Measurements from ENCODE around the gene LSP1.

DNA sequence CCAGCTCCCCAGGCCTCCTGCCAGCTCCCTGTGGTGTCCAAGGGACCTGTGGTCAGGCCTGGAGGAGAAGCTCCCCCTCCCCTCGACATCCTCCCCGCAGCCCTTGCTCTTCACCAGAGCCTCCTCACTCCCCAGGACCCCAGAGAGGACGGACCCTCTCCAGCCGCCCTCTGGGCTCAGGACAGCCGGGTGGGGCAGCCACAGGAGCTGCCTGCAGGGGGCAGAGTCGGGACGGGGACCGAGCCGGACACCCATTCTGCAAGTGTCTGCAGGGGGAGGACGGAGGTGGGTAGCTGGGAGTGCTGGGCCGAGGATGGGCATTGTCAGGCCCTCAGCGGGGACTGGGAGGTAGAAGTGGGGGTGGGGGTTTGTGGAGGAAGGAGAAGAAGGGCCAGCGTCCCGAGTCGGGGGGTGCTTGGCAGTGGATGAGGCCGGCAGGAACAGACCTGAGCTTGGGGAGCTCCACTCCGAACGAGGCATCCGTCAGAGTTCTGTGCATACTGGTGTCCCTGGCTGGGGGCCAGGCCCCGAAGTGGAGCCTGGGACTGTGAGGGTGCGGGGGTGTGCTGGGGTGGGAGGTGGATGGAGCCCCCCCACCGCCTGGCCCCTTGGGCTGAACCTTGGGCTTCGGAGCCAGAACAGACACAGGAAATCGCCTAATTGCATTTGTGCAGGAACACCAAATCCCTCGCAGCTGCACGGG, 23.6 kb downstream of the LSP1 start:
- TF ChIP-seq SIN3A (IDR thresholded peaks at IDR 0.05; ENCODE audit: borderline replicate concordance, insufficient read depth, low read depth, low read length): no peak
- TF ChIP-seq, protein P1, sequence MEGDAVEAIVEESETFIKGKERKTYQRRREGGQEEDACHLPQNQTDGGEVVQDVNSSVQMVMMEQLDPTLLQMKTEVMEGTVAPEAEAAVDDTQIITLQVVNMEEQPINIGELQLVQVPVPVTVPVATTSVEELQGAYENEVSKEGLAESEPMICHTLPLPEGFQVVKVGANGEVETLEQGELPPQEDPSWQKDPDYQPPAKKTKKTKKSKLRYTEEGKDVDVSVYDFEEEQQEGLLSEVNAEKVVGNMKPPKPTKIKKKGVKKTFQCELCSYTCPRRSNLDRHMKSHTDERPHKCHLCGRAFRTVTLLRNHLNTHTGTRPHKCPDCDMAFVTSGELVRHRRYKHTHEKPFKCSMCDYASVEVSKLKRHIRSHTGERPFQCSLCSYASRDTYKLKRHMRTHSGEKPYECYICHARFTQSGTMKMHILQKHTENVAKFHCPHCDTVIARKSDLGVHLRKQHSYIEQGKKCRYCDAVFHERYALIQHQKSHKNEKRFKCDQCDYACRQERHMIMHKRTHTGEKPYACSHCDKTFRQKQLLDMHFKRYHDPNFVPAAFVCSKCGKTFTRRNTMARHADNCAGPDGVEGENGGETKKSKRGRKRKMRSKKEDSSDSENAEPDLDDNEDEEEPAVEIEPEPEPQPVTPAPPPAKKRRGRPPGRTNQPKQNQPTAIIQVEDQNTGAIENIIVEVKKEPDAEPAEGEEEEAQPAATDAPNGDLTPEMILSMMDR (IDR thresholded peaks at IDR 0.05): peak; percentile 93

Measured in Panc1 (cell line).